IMR-90 (cell line): Measurements from ENCODE around the gene ELFN2.

Source experiments
- BHLHE40 ChIP-seq: fragments of 150-350 bp; IDR thresholded peaks from 2 replicates; pipeline ENCODE4 v1.6.1; 2016; ENCODE audit warnings: mild to moderate bottlenecking, low read depth, low read length
- CEBPB ChIP-seq: IDR thresholded peaks from 2 replicates; pipeline ENCODE4 v1.6.1; 2012; ENCODE audit warnings: low read depth, low read length, improper control_type of control experiment
- CTCF ChIP-seq: conservative IDR thresholded peaks from 2 replicates; pipeline ENCODE4 v1.5.1; 2012; ENCODE audit warnings: mild to moderate bottlenecking, low read depth, low read length, improper control_type of control experiment
- FOS ChIP-seq: fragments of 150-350 bp; IDR thresholded peaks from 2 replicates; pipeline ENCODE4 v1.6.1; 2016; ENCODE audit warnings: low read depth, low read length
- MAZ ChIP-seq: IDR thresholded peaks from 2 replicates; pipeline ENCODE4 v1.6.1; 2012; ENCODE audit warnings: low read depth, mild to moderate bottlenecking, low read length, improper control_type of control experiment, moderate library complexity, borderline replicate concordance
- MXI1 ChIP-seq: IDR thresholded peaks from 2 replicates; pipeline ENCODE4 v1.6.1; 2012; ENCODE audit warnings: low read depth, mild to moderate bottlenecking, low read length, moderate library complexity, borderline replicate concordance
- NFE2L2 ChIP-seq: fragments of 150-350 bp; IDR thresholded peaks from 2 replicates; pipeline ENCODE4 v1.6.1; 2016; ENCODE audit warnings: low read depth, mild to moderate bottlenecking, low read length
- POLR2A ChIP-seq: IDR thresholded peaks from 2 replicates; pipeline ENCODE4 v1.6.1; 2012; ENCODE audit warnings: mild to moderate bottlenecking, low read depth, low read length
- RAD21 ChIP-seq: IDR thresholded peaks from 2 replicates; pipeline ENCODE4 v1.6.1; 2012; ENCODE audit warnings: low read length, improper control_type of control experiment
- RCOR1 ChIP-seq: IDR thresholded peaks from 2 replicates; pipeline ENCODE4 v1.6.1; 2012; ENCODE audit warnings: mild to moderate bottlenecking, low read length, improper control_type of control experiment; ENCODE audit not compliant: insufficient replicate concordance
- RFX5 ChIP-seq: IDR thresholded peaks from 2 replicates; pipeline ENCODE4 v1.8.0; 2012; ENCODE audit warnings: low read depth, mild to moderate bottlenecking, low read length, moderate library complexity
- SMC3 ChIP-seq: fragments of 150-350 bp; IDR thresholded peaks from 2 replicates; pipeline ENCODE4 v1.6.1; 2016; ENCODE audit warnings: low read depth, mild to moderate bottlenecking, antibody characterized with exemption, low read length, moderate library complexity
- TF ChIP-seq, protein P1 (sequence below): fragments of 150-350 bp; IDR thresholded peaks from 2 replicates; pipeline ENCODE4 v1.6.1; 2016; ENCODE audit warnings: low read depth, mild to moderate bottlenecking, low read length, moderate library complexity, borderline replicate concordance
- TF ChIP-seq, protein P2 (sequence below): fragments of 150-350 bp; IDR thresholded peaks from 2 replicates; pipeline ENCODE4 v1.6.1; 2017; ENCODE audit warnings: mild to moderate bottlenecking, antibody characterized with exemption, low read length, low read depth

DNA sequence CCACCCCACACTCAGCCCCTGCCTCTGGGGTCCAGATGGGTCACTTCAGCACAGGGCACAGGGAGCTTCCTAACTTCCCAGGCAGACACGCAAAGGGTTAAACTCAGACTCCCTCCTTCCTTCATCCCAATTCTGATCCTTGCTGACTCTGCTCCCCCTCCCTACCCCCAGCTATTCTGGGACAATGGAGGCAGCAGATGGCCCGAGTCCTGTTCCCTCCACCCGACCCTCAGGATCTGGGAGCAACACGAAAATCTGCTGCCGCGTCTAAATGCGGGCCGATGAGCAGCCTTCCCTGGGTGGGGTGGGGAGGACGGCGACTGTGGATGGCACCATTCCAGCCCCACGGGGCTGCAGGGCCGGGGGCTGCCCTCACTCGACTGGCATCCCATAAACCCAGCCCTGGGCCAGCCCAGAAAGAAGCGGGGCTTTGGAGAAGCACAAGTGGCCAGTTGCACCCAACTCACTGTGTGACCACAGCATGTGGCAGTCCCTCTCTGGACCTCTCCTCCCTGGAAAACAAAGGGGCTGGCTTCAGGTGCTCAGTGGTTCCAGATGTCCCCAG lies 40.2 kb upstream of the ELFN2 start:
- TF ChIP-seq CTCF (no peak), SMC3 (no peak), MXI1 (no peak), FOS (no peak), MAZ (no peak), RCOR1 (no peak), BHLHE40 (no peak), POLR2A (no peak), NFE2L2 (no peak), CEBPB (no peak), RFX5 (no peak), RAD21 (no peak)
- TF ChIP-seq, protein P1, sequence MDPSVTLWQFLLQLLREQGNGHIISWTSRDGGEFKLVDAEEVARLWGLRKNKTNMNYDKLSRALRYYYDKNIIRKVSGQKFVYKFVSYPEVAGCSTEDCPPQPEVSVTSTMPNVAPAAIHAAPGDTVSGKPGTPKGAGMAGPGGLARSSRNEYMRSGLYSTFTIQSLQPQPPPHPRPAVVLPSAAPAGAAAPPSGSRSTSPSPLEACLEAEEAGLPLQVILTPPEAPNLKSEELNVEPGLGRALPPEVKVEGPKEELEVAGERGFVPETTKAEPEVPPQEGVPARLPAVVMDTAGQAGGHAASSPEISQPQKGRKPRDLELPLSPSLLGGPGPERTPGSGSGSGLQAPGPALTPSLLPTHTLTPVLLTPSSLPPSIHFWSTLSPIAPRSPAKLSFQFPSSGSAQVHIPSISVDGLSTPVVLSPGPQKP = no peak
- TF ChIP-seq, protein P2, sequence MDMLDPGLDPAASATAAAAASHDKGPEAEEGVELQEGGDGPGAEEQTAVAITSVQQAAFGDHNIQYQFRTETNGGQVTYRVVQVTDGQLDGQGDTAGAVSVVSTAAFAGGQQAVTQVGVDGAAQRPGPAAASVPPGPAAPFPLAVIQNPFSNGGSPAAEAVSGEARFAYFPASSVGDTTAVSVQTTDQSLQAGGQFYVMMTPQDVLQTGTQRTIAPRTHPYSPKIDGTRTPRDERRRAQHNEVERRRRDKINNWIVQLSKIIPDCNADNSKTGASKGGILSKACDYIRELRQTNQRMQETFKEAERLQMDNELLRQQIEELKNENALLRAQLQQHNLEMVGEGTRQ = no peak
